ENCODE data around the gene CLEC16A.

CLEC16A gene

GRCh38 chr16:11179574-11179973 is 235.2 kb downstream of the CLEC16A start:
- no peak overlapping the region for H3K4me3 ChIP-seq (ENCODE audit: low read depth, low read length)
- no peak for DNase-seq (ENCODE audit: low read depth)
- in situ Hi-C loops (cut with HindIII; ENCODE audit: low sequenced_read_pairs): no loop called here
- no peak for TF ChIP-seq CTCF (IDR thresholded peaks at IDR 0.05; ENCODE audit: low read depth, low read length, missing control alignments)

GRCh38 chr16:11180489-11180888 is 236.1 kb downstream of the CLEC16A start:
- in situ Hi-C loops (cut with HindIII; ENCODE audit: low sequenced_read_pairs): no loop called here
- DNase-seq (ENCODE audit: low read depth): no peak
- no peak for TF ChIP-seq CTCF (IDR thresholded peaks at IDR 0.05; ENCODE audit: low read depth, low read length, missing control alignments)
- no peak overlapping the region for H3K4me3 ChIP-seq (ENCODE audit: low read depth, low read length)

GRCh38 chr16:11181242-11181898 is 237.0 kb downstream of the CLEC16A start:
- no peak overlapping the region for H3K4me3 ChIP-seq (ENCODE audit: low read depth, low read length)
- in situ Hi-C loops (cut with HindIII; ENCODE audit: low sequenced_read_pairs): no loop called here
- DNase-seq (ENCODE audit: low read depth): no peak
- TF ChIP-seq CTCF (IDR thresholded peaks at IDR 0.05; ENCODE audit: low read depth, low read length, missing control alignments): no peak

- no peak overlapping the region for H3K4me3 ChIP-seq (ENCODE audit: low read depth, low read length)
- no peak for TF ChIP-seq CTCF (IDR thresholded peaks at IDR 0.05; ENCODE audit: low read depth, low read length, missing control alignments)
- in situ Hi-C loops (cut with HindIII; ENCODE audit: low sequenced_read_pairs): no loop called here
- no peak for DNase-seq (ENCODE audit: low read depth)
Measured at GRCh38 chr16:11181899-11182279, 237.5 kb downstream of the CLEC16A start.

GRCh38 chr16:11182411-11182810 is 238.0 kb downstream of the CLEC16A start:
- H3K4me3 ChIP-seq (ENCODE audit: low read depth, low read length): no peak overlapping the region
- in situ Hi-C loops (cut with HindIII; ENCODE audit: low sequenced_read_pairs): no loop called here
- no peak for TF ChIP-seq CTCF (IDR thresholded peaks at IDR 0.05; ENCODE audit: low read depth, low read length, missing control alignments)
- DNase-seq (ENCODE audit: low read depth): no peak

GRCh38 chr16:11183035-11183812 is 238.9 kb downstream of the CLEC16A start:
- no peak for DNase-seq (ENCODE audit: low read depth)
- H3K4me3 ChIP-seq (ENCODE audit: low read depth, low read length): no peak overlapping the region
- in situ Hi-C loops (cut with HindIII; ENCODE audit: low sequenced_read_pairs): no loop called here
- TF ChIP-seq CTCF (IDR thresholded peaks at IDR 0.05; ENCODE audit: low read depth, low read length, missing control alignments): no peak

Data from astrocyte of the cerebellum (primary cell).